Tongue (tissue), 2 donors: ENCODE measurements around the gene MAP7. TPM values are rescaled to one million over a fixed set of nuclear protein-coding genes. Genes with fewer than 3 reads are reported as not detected.
"Not testable (repeated sequence)": the region's sequence is repeated elsewhere in the genome, so short reads cannot be mapped to it uniquely, and the experiment has no call there.

Source experiments
- DNase-seq: peaks from one replicate; pipeline ENCODE4 v3.0.0-alpha.2; 2015
- total RNA-seq: library from RNA; depleted of rRNA; stranded (reverse); fragments of >200 nt; gene quantifications from one replicate; pipeline ENCODE4 v1.2.3, GENCODE V29; 2014

The MAP7 gene
- total RNA-seq, 1 donor from 2014 or later: 6.1 TPM

GRCh38 chr6:136334465-136334846 is 215.8 kb downstream of the MAP7 start:
- DNase-seq: no peak

DNA sequence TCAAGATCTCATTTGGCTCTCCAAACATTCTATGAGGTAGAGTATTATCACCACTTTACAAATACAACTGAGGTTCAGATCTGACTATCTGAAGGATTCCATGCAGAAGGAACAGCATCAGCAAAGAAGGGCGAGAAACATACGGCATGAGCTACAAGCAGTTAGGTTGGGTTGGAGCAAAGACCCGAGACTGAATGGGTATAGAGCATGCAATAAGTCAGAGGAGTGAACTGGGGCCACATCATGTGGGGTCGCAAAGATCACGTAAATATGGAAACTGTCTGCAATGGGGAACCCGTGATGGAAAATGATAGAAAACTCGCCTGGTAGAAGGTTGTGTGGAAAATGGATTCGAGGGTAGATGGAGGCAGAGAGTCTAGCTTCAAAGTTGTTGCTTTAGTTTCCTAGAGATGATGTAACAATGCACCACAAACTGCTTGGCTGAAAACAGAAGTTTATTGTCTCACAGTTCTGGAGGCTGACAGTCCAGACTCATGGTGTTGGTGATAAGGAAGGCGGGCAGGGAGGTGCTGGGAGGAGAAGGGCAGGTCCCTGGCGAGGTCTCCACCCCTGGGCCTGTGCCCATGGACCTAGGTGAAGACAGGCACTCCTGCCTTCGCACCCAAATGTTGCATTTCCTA is 216.3 kb downstream of the MAP7 start:
- no peak for DNase-seq

DNA sequence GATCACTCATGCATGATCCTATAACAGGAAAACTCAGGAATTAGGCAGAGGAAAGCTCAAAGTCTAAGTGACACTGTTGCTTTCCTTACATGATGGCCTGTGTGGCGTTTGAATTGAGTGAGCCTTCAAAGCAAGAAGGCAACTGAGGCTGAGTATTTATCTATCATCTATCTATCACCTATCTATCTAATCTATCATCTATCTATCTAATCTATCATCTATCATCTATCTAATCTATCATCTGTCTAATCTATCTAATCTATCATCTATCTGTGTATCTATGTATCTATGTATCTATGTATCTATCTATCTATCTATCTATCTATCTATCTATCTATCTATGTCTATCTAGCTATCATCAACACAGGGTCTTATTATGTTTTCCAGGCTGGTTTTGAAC is 218.8 kb downstream of the MAP7 start:
- DNase-seq: no peak

GRCh38 chr6:136330634-136331033 is 219.6 kb downstream of the MAP7 start:
- no peak for DNase-seq

GRCh38 chr6:136326038-136326553 is 224.1 kb downstream of the MAP7 start:
- DNase-seq: peak; percentile 41

DNA sequence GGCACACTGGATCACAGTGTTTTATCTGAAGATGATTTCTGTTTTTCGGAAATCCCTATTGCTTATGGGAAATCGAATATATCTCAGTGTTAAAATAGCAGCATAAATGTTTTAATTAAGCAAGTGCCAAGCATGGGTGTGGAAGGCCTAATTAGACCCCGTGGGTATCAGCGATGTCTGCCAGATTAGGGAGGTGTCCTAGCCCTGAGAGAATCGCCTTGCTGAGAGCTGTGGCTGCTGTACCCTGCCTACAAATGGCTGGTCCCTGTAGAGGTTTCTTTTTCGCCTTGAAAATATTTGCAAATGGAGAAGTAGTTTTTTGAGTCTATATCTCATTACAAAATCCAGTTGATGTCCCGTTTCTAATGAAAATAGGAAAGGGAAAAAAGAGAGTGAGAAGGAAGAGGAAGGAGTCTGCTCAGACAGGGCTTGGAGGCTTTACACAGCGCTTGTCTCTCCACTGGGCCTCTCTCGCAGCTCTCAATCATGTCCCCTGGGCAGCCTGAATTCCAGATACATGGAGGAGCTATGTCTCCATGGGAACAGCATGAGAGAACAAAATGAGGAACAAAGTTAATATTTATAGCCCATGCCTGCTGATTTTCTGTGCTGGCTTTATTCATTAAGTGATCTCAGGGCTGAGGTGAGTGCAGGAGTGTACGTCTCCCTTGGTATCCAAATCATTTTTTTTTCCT is 225.4 kb downstream of the MAP7 start:
- DNase-seq: peak; percentile 53

DNA sequence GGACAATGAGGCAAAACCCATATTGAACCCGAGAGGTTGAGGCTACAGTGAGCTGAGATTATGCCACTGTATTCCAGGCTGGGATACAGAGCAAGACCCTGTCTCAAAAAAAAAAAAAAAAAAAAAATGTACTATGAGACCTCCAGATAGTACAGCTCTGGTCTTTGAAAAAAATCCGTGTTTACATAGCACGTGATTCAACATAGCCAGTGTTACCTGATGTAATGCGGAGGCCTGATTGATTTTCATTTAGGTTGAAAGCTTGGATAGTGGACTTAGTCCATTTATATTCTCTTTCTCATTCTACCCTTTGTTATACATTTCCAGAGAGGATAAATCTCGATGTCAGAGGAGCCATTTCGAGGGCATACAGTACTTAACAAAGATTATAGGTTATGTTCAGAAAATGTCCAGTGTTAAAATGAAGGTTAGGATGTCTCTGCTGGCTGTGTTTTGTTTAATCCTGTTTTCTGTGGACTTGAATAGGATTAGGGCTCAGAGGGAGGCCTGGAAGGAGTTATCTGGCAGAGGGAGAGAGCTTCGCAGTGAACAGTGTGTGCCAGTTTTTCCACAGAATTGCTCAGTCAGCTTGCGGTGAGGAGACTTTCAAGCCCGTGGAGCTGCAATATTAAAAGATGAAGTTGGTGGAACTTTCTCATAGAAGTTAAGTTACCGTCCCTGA is 226.7 kb downstream of the MAP7 start:
- DNase-seq: no peak

GRCh38 chr6:136319732-136320131 is 230.5 kb downstream of the MAP7 start:
- DNase-seq: no peak

DNA sequence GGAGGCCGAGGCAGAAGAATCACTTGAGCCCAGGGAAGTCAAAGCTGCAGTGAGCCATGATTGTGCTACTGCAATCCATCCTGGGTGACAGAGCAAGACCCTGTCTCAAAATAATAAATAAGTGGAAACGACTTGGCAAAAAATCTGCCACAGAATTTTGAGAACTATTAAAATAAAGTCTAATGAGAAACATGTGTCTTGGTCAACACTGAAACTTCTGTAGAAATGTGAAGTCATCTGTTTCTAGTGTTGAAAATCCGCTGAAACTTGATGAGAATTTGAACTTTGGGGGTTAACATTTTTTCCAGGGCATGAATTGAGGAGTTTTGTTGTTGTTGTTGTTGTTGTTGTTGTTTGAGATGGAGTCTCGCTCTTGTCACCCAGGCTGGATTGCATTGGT is 231.5 kb downstream of the MAP7 start:
- DNase-seq: no peak

GRCh38 chr6:136317971-136318370 is 232.3 kb downstream of the MAP7 start:
- DNase-seq: no peak

- peak; percentile 78 for DNase-seq
Observed at GRCh38 chr6:136317021-136317694, 233.1 kb downstream of the MAP7 start.

- no peak for DNase-seq
Observed at GRCh38 chr6:136315594-136315993, 234.6 kb downstream of the MAP7 start.

- DNase-seq: no peak
Observed at GRCh38 chr6:136312975-136313374, 237.2 kb downstream of the MAP7 start.

DNA sequence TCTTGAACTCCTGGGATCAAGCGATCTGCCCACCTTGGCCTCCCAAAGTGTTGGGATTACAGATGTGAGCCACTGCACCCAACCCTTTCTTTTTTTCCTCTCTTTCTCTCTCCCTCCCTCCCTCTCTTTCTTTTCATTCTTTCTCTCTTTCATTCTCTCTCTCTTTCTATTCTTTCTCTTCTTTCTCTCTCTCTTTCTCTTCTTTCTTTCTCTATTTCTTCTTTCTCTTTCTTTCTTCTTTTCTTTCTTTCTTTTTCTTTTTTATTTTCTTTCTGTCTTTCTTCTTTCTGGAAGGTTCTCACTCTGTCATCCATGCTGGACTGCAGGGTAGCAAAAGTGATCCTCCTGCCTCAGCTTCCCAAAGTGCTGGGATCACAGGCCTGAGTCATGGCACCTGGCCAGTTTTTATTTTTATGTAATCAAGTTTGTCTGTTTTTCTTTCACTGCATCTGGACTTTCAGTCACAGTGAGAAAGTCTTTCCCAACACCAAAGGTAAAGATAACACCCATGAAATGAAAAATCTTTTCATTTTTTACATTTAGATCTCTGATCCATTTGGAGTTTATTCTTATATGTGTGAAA is 240.4 kb downstream of the MAP7 start:
- no peak for DNase-seq

GRCh38 chr6:136309171-136309570 is 241.1 kb downstream of the MAP7 start:
- no peak for DNase-seq

GRCh38 chr6:136308469-136308868 is 241.8 kb downstream of the MAP7 start:
- not testable (repeated sequence) for DNase-seq

DNA sequence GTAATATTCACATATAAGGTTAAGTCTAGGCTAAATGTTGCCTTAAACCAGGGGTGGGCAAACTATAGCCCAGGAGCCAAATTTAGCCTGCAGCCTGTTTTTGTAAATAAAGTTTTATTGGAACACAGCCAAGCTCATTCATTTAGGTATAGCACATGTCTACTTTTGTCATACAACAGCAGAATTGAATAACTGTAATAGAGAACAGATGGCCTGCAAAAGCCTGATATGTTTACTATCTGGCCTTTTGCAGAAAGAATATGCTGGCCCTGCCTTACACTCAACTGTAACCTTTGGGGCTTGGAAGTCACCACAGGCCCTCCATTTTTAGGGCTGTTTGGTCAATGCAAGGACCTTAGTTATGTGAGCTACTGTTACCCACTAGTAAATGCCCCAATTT is 242.9 kb downstream of the MAP7 start:
- DNase-seq: no peak

DNA sequence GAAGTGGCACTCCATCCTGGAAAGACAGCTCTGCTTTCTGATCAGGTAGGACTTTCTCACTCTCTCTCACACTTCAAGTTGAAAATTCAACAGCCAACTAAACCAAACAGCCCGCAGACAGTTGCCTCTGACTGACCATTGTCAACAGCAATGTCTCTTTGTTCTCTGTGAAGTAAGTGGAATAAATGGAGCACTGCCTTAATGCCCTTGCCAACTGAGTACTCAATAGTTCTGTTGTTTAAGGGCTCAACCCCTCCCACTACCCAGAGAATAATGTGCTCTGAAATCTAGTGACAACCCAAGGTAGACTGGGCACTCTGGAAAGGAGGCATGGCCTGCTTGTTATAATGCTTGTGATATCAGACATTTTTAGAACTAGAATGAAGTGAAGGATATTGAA is 243.8 kb downstream of the MAP7 start:
- DNase-seq: no peak

DNA sequence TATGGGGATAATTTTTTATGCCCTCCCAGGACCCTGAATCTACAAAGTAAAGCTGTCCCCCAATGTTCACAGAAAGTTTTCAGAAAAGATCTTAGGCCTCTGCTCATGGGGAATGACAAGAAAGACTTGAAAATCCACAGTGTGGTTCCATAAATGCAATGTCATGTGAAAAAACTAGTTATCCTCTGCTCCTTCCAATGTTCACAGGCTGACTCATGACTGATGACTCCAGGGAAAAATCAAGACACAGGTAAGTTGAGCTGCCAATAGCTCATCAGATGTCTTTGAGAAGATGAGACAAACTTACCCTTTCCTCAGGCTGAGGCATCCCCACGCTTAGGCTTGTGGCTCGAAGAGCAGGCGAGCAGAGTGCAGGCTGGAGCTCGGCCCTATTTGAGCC is 245.8 kb downstream of the MAP7 start:
- DNase-seq: no peak

DNA sequence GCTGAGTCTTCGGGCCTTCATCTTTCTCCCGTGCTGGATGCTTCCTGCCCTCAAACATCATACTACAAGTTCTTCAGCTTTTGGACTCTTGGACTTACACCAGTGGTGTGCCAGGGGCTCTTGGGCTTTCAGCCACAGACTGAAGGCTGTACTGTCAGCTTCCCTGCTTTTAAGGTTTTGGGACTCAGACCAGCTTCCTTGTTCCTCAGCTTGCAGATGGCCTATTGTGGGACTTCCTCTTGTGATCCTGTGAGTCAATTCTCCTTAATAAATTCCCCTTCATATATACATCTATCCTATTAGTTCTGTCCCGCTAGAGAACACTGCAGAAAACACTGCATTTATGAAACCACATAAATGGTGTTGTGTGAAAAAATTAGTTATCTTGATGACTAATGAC is 246.7 kb downstream of the MAP7 start:
- no peak for DNase-seq

- no peak for DNase-seq
Observed at GRCh38 chr6:136294621-136295020, 255.6 kb downstream of the MAP7 start.
